Measurements from ENCODE around the gene CCNH.

Gene CCNH

DNA sequence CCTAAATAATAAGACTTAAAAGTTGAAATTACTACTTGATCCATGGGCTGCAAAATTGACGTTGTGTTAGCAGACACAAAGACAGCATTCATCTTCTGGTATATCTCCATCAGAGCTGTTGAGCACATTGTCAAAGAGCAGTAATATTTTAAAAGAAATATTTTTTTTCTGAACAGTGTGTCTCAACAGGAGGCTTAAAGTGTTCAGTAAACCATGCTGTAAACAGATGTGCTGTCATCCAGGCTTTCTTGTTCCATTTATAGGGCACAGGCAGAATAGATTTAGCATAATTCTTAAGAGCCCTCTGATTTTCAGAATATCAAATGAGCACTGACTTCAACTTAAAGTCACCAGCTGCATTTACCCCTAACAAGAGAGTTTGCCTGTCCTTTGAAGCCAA, 29.7 kb upstream of the CCNH start:
- Histone ChIP-seq H3K4me3 (IDR thresholded peaks at IDR 0.05; ENCODE audit: insufficient read depth, low read depth, low read length) (no peak overlapping the region), H4K20me1 (ENCODE audit: insufficient read depth) (no peaks in the 10 kb centered on the region), H3K36me3 (ENCODE audit: insufficient read depth) (no peaks in the 10 kb centered on the region), H2AFZ (ENCODE audit: low read depth) (no peak overlapping the region), H3K27ac (no peak overlapping the region), H3K79me2 (ENCODE audit: insufficient read depth, low read depth) (no peaks in the 10 kb centered on the region), H3K4me2 (no peak overlapping the region), H3K27me3 (ENCODE audit: insufficient read depth, low read depth) (no peaks in the 10 kb centered on the region), H3K9ac (no peak overlapping the region), H3K4me1 (ENCODE audit: low read depth, poor library complexity, severe bottlenecking) (no peaks in the 10 kb centered on the region)
- TF ChIP-seq, protein P1, sequence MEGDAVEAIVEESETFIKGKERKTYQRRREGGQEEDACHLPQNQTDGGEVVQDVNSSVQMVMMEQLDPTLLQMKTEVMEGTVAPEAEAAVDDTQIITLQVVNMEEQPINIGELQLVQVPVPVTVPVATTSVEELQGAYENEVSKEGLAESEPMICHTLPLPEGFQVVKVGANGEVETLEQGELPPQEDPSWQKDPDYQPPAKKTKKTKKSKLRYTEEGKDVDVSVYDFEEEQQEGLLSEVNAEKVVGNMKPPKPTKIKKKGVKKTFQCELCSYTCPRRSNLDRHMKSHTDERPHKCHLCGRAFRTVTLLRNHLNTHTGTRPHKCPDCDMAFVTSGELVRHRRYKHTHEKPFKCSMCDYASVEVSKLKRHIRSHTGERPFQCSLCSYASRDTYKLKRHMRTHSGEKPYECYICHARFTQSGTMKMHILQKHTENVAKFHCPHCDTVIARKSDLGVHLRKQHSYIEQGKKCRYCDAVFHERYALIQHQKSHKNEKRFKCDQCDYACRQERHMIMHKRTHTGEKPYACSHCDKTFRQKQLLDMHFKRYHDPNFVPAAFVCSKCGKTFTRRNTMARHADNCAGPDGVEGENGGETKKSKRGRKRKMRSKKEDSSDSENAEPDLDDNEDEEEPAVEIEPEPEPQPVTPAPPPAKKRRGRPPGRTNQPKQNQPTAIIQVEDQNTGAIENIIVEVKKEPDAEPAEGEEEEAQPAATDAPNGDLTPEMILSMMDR (conservative IDR thresholded peaks at IDR 0.05; ENCODE audit: low read depth, low read length) = no peak

DNA sequence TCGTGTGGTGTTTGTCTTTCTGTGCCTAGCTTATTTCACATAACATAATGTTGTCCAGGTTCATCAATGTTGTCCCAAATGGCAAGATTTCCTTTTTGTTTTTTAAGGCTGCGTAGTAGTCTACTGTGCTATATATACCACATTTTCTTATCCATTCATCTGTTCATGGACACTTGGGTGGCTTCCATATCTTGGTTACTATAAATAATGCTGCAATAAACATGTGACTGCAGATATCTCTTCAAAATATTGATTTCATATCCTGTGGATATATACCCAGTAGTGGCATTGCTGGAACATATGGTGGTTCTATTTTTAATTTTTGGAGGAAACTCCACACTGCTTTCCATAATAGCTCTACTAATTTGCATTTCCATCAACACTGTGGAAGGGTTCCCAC, 25.5 kb upstream of the CCNH start:
- H3K4me1 ChIP-seq (ENCODE audit: low read depth, poor library complexity, severe bottlenecking) = no peaks in the 10 kb centered on the region
- H3K27ac ChIP-seq = no peak overlapping the region
- no peak overlapping the region for H3K4me3 ChIP-seq (IDR thresholded peaks at IDR 0.05; ENCODE audit: insufficient read depth, low read depth, low read length)
- H3K27me3 ChIP-seq (ENCODE audit: insufficient read depth, low read depth) = no peaks in the 10 kb centered on the region
- H2AFZ ChIP-seq (ENCODE audit: low read depth) = no peak overlapping the region
- TF ChIP-seq, protein P1 (conservative IDR thresholded peaks at IDR 0.05; ENCODE audit: low read depth, low read length) = no peak
- H4K20me1 ChIP-seq (ENCODE audit: insufficient read depth) = no peaks in the 10 kb centered on the region
- H3K9ac ChIP-seq = no peak overlapping the region
- no peaks in the 10 kb centered on the region for H3K79me2 ChIP-seq (ENCODE audit: insufficient read depth, low read depth)
- no peaks in the 10 kb centered on the region for H3K36me3 ChIP-seq (ENCODE audit: insufficient read depth)
- no peak overlapping the region for H3K4me2 ChIP-seq

DNA sequence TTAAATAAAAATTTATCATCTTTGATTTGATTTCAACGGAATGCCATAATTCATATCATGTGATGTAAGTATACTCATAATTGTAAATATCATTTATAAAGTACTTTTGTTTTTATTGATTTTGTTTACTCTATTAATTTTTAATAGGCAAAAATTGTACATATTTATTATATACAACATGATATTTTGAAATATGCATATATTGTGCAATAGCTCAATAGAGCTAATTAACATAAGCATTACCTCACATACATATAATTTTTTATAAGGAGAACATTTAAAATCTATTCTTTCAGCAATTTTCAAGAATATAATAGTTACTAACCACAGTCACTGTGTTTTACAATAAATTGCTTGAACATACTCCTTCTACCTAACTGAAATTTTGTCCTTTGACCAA, 25.0 kb upstream of the CCNH start:
- Histone ChIP-seq H3K79me2 (ENCODE audit: insufficient read depth, low read depth) (no peaks in the 10 kb centered on the region), H3K9ac (no peak overlapping the region), H2AFZ (ENCODE audit: low read depth) (no peak overlapping the region), H3K4me2 (no peak overlapping the region), H3K4me1 (ENCODE audit: low read depth, poor library complexity, severe bottlenecking) (no peaks in the 10 kb centered on the region), H3K4me3 (IDR thresholded peaks at IDR 0.05; ENCODE audit: insufficient read depth, low read depth, low read length) (no peak overlapping the region), H3K36me3 (ENCODE audit: insufficient read depth) (no peaks in the 10 kb centered on the region), H3K27ac (no peak overlapping the region), H3K27me3 (ENCODE audit: insufficient read depth, low read depth) (no peaks in the 10 kb centered on the region), H4K20me1 (ENCODE audit: insufficient read depth) (no peaks in the 10 kb centered on the region)
- TF ChIP-seq, protein P1 (conservative IDR thresholded peaks at IDR 0.05; ENCODE audit: low read depth, low read length) = no peak

DNA sequence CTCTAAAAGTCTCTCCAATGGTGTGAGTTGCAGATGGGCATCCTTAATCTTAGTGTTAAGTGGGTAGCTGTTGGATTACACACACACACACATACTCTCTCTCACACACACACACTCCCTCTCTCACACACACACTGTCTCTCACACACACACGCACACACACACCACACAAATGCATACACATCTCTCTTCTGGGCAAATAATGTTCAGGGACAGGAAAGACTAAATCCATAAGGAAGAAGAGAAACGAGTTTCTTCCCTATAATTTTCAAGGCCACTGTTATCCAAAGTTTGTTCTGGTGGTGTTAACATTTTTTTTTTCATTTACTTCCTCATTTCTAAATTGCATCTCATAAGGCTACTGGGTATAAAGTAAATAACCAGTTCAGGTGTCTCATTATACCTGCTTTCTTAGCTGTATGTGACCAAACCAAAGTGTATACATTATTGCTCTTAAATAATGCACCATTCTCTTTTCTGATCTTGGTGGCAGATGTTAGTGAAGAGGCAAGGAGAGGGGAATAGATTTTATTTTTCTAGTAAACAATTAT, 22.5 kb upstream of the CCNH start:
- H3K27ac ChIP-seq = no peak overlapping the region
- TF ChIP-seq, protein P1 (conservative IDR thresholded peaks at IDR 0.05; ENCODE audit: low read depth, low read length) = no peak
- H3K4me3 ChIP-seq (IDR thresholded peaks at IDR 0.05; ENCODE audit: insufficient read depth, low read depth, low read length) = no peak overlapping the region
- no peak overlapping the region for H2AFZ ChIP-seq (ENCODE audit: low read depth)
- no peak overlapping the region for H3K4me2 ChIP-seq
- no peaks in the 10 kb centered on the region for H3K79me2 ChIP-seq (ENCODE audit: insufficient read depth, low read depth)
- H4K20me1 ChIP-seq (ENCODE audit: insufficient read depth) = no peaks in the 10 kb centered on the region
- H3K27me3 ChIP-seq (ENCODE audit: insufficient read depth, low read depth) = no peaks in the 10 kb centered on the region
- H3K9ac ChIP-seq = no peak overlapping the region
- no peaks in the 10 kb centered on the region for H3K4me1 ChIP-seq (ENCODE audit: low read depth, poor library complexity, severe bottlenecking)
- H3K36me3 ChIP-seq (ENCODE audit: insufficient read depth) = no peaks in the 10 kb centered on the region
